NCI-H526 (cell line): ENCODE measurements around the gene CERKL.
"Not testable (repeated sequence)": the region's sequence is repeated elsewhere in the genome, so short reads cannot be mapped to it uniquely, and the experiment has no call there.

Experiments used
- DNase-seq, 2 experiments: peaks; one replicate each; lab custom pipeline; 2025; lab: John Stamatoyannopoulos, UW

Gene CERKL

GRCh38 chr2:181656450-181657291, at the start of gene CERKL:
TSS of gene CERKL (minus strand) at chr2:181657105. CDS start at chr2:181657006, 99 bp downstream.
- peak in 1 of 2 experiments; percentile 65 for DNase-seq

- not testable (repeated sequence) for DNase-seq
These were observed 45.6 kb upstream of the CERKL start for GRCh38 chr2:181702519-181702918.

GRCh38 chr2:181698223-181698622, 41.3 kb upstream of the CERKL start:
- DNase-seq = no peak

- DNase-seq = no peak
These were observed 40.7 kb upstream of the CERKL start for GRCh38 chr2:181697571-181697970.

GRCh38 chr2:181697126-181697525, 40.2 kb upstream of the CERKL start:
- DNase-seq = no peak

- DNase-seq = no peak
These were observed 37.4 kb upstream of the CERKL start for GRCh38 chr2:181694271-181694670.

GRCh38 chr2:181690860-181691259, 34.0 kb upstream of the CERKL start:
- DNase-seq = no peak

GRCh38 chr2:181686576-181687185, 29.8 kb upstream of the CERKL start:
- DNase-seq = peak in 1 of 2 experiments; percentile 6

- DNase-seq = no peak
These were observed 28.3 kb upstream of the CERKL start for GRCh38 chr2:181685150-181685688.

GRCh38 chr2:181684454-181685149, 27.7 kb upstream of the CERKL start:
- DNase-seq = no peak

GRCh38 chr2:181683518-181684453, 26.9 kb upstream of the CERKL start:
- peak in 1 of 2 experiments; percentile 56 for DNase-seq

- DNase-seq = no peak
These were observed 26.1 kb upstream of the CERKL start for GRCh38 chr2:181682795-181683517.

GRCh38 chr2:181682026-181682789, 25.3 kb upstream of the CERKL start:
- no peak for DNase-seq

- no peak for DNase-seq
These were observed 24.3 kb upstream of the CERKL start for GRCh38 chr2:181680937-181681811.

GRCh38 chr2:181680055-181680936, 23.4 kb upstream of the CERKL start, which contains the start of gene NEUROD1:
TSS of gene NEUROD1 (minus strand) at chr2:181680517. CDS start at chr2:181678860, 1,657 bp downstream.
- DNase-seq = peak in 1 of 2 experiments; percentile 55

- no peak for DNase-seq
These were observed 22.7 kb upstream of the CERKL start for GRCh38 chr2:181679544-181679979.

GRCh38 chr2:181678861-181679543, 22.1 kb upstream of the CERKL start:
- DNase-seq = no peak
